Measurements from ENCODE around the gene STX4. TPM values are rescaled to one million over a fixed set of nuclear protein-coding genes. Genes with fewer than 3 reads are reported as not detected.

STX4 gene
- total RNA-seq, 1 experiment from 2014 or later, result 15.7 TPM

DNA sequence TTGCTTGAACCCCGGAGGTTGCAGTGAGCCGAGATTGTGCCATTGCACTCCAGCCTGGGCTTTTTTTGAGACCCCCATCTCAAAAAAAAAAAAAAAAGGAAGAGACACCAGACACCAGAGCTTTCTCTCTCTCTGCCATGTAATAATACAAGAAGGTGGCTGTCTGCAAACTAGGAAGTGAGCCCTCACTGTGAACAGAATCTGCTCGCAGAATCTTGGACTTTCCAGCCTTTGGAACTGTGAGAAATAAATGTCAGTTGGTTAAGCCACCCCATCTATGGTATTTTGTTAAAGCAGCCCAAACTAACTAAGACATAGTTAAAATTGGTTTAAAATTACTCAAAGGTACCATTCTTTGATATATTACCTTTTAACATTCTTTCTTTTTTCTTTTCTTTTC is 12.8 kb upstream of the STX4 start:
- no peak for DNase-seq (ENCODE audit: low spot score)

- no peak for DNase-seq (ENCODE audit: low spot score)
These were observed 10.7 kb upstream of the STX4 start for GRCh38 chr16:31022544-31023251.

GRCh38 chr16:31023252-31023602 is 10.1 kb upstream of the STX4 start:
- DNase-seq (ENCODE audit: low spot score), result no peak

GRCh38 chr16:31023627-31024226 is 9.6 kb upstream of the STX4 start:
- no peak for DNase-seq (ENCODE audit: low spot score)

GRCh38 chr16:31025339-31025738 is 8.0 kb upstream of the STX4 start:
- no peak for DNase-seq (ENCODE audit: low spot score)

DNA sequence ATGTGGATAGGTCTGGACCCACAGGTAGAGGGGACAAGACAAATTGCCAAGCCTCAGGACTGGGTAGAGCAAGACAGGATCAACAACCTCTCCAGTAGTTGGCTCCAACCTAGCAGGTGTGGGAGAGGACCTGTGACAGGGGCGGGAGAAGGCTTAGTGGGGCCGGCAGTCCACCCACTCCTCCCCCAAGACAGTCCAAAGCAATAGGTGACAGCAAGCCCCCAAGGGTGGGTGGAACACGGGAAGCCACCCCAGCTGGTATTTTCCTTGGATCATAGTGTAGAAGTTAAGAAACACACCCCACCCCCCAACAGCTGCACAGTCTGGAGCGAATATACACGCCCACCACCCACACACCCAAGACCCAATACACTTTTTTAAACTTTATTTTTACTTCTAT is 4.1 kb upstream of the STX4 start:
- DNase-seq (ENCODE audit: low spot score), result no peak

- no peak for DNase-seq (ENCODE audit: low spot score)
These were observed 2.1 kb upstream of the STX4 start for GRCh38 chr16:31031276-31031675.

DNA sequence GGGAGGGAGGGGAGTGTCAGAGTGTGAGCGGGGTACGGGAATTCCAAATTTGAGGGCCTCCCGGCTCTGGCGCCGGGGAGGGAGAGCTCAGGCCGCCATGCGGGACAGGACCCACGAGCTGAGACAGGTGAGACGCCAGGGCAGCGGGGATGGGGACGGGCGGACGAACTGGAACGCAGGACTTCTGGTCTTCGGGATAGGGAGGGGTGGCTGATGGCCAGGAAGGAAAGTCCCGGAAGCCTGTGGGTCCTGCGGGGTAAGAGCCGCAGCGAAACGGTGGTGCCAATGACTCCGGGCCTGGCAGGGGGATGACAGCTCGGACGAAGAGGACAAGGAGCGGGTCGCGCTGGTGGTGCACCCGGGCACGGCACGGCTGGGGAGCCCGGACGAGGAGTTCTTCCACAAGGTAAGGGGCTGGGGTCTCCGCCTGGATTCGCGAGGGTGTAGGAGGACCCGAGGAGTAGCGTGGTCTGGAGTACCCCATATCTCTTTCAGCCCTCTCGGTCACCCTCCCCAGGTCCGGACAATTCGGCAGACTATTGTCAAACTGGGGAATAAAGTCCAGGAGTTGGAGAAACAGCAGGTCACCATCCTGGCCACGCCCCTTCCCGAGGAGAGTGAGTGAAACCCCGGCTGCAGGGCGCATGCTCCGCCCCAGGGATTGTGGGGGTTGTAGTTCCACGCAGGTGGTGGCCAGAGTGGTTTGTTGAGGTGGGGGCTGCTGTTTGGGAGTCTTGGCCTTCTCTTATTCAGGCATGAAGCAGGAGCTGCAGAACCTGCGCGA is 543 bp downstream of the STX4 start:
- DNase-seq (ENCODE audit: low spot score), result peak; percentile 82

- DNase-seq (ENCODE audit: low spot score), result no peak
These were observed 3.3 kb downstream of the STX4 start for GRCh38 chr16:31036691-31037090.

- DNase-seq (ENCODE audit: low spot score), result no peak
These were observed 5.6 kb downstream of the STX4 start for GRCh38 chr16:31038993-31039392.

GRCh38 chr16:31042866-31043265 is 9.5 kb downstream of the STX4 start:
- DNase-seq (ENCODE audit: low spot score), result no peak

GRCh38 chr16:31043352-31043751 is 10.0 kb downstream of the STX4 start:
- DNase-seq (ENCODE audit: low spot score), result no peak

GRCh38 chr16:31043898-31044481 is 10.6 kb downstream of the STX4 start:
- DNase-seq (ENCODE audit: low spot score), result no peak

DNA sequence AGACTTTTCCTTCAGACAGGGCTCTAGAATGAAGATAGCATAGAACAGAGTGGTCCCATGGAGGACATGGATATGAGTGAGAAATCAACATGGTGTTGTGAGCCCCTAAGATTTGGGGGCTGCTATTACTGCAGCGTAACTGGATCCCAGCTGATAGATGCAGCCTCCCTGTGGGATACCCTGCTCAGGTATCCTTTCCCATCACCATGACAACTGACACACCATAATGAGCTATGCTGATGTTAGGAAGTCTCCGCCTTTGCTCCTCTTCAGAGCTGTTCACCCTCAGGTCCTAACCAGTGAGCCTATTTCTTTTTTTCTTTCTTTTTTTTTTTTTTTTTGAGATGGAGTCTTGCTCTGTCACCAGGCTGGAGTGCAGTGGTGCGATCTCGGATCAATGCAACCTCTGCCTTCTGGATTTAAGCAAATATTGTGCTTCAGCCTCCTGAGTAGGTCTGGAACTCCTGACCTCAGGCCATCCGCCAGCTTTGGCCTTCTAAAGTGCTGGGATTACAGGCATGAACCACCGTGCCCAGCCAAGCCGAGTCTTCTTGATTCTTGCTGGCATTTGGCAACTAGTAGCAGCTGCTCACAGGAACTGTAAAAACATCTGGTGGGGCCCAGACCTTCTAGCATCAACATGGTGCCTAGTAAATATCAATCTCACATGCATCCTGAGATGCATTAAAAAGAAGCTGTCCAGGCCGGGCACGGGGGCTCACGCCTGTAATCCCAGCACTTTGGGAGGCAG is 17.1 kb downstream of the STX4 start:
- DNase-seq (ENCODE audit: low spot score), result no peak

- peak; percentile 74 for DNase-seq (ENCODE audit: low spot score)
These were observed 18.8 kb downstream of the STX4 start for GRCh38 chr16:31052114-31052513.

DNA sequence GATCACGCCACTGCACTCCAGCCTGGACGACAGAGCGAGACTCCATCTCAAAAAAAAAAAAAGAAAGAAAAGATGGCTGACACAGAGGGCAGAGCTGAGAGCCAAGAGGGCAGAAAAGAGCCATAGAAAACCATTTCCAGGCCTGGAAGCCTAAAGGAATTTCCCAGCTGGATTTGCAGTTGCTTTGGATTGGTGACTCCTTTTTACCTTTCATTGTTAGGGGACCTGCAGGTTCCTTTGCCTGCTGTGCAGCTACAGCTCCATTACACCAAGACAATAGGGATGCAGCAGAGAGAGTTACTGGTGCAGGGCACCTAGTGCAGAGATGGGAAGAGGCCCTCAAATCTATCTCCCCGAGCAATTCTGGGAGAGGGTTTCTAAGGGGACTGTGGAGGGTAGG is 22.3 kb downstream of the STX4 start:
- no peak for DNase-seq (ENCODE audit: low spot score)

GRCh38 chr16:31061126-31061812 is 27.9 kb downstream of the STX4 start:
- DNase-seq (ENCODE audit: low spot score), result no peak

- no peak for DNase-seq (ENCODE audit: low spot score)
These were observed 28.6 kb downstream of the STX4 start for GRCh38 chr16:31061813-31062440.

- DNase-seq (ENCODE audit: low spot score), result no peak
These were observed 30.1 kb downstream of the STX4 start for GRCh38 chr16:31063495-31063842.

GRCh38 chr16:31063843-31064611 is 30.7 kb downstream of the STX4 start:
- DNase-seq (ENCODE audit: low spot score), result no peak
